Measurements from ENCODE around the gene SNCB. TPM values are rescaled to one million over a fixed set of nuclear protein-coding genes. Genes with fewer than 3 reads are reported as not detected.

Gene SNCB
- not detected in 2 replicates for total RNA-seq (2014; rRNA removed; shearing (Covaris generic))
- polyA plus RNA-seq (2016; fragmentation: Nextera tagmentation; extraction: Ambion mirVana) = not detected in 2 replicates

GRCh38 chr5:176629853-176630680 is at the start of gene SNCB, which contains the start of gene EIF4E1B:
TSS of gene SNCB (minus strand) at chr5:176630534. CDS start at chr5:176629654, 880 bp downstream.
TSS of gene EIF4E1B (plus strand) at chr5:176630675. CDS start at chr5:176642788, 12,113 bp downstream.
- Histone ChIP-seq H3K79me2 (ENCODE audit: insufficient read depth) (no peaks in the 10 kb centered on the region), H3K27ac (no peak within 1 kb of the TSS), H3F3A (ENCODE audit: insufficient read depth) (no peaks in the 10 kb centered on the region), H3K4me2 (ENCODE audit: unreplicated experiment) (peak within 1 kb of the TSS; percentile 72), H4K20me1 (ENCODE audit: insufficient read depth) (no peaks in the 10 kb centered on the region), H3K4me3 (peak within 1 kb of the TSS; percentile 67), H2AFZ (peak within 1 kb of the TSS; percentile 50; the same call in 1 of the 2 replicates), H3K9me2 (ENCODE audit: insufficient read depth) (no peaks in the 10 kb centered on the region), H3K4me1 (ENCODE audit: insufficient read depth) (no peaks in the 10 kb centered on the region), H3K27me3 (replicated peaks; ENCODE audit: insufficient read depth) (peaks cover 56% of the 10 kb centered on the region), H3K9me3 (ENCODE audit: low read depth) (no peaks in the 10 kb centered on the region), H3K36me3 (ENCODE audit: low read depth) (no peaks in the 10 kb centered on the region), H3K9ac (no peak within 1 kb of the TSS)
- in situ Hi-C loops (cut with MboI) = no loop called here
- TF ChIP-seq EZH2phosphoT487 (IDR thresholded peaks at IDR 0.05; ENCODE audit: insufficient read depth, low read depth) = no peak
- peak; percentile 71 for TF ChIP-seq EZH2 (IDR thresholded peaks at IDR 0.05; ENCODE audit: insufficient read depth, poor library complexity, severe bottlenecking)
- DNase-seq = peak; percentile 75
- WGBS, 2 experiments (ENCODE audit: low coverage in 1 of 2, low lambda C conversion rate in 2 of 2, missing lambda C conversion rate in 2 of 2) = 2% methylated on average over 67 to 90 of the region's 94 CpGs

- no peak overlapping the region for H3K4me2 ChIP-seq (ENCODE audit: unreplicated experiment)
- H3K9me2 ChIP-seq (ENCODE audit: insufficient read depth) = no peaks in the 10 kb centered on the region
- H3K9me3 ChIP-seq (ENCODE audit: low read depth) = no peaks in the 10 kb centered on the region
- peaks cover 14% of the 10 kb centered on the region; the same call in 1 of the 2 replicates for H3K4me1 ChIP-seq (ENCODE audit: insufficient read depth)
- H2AFZ ChIP-seq = 0 out of 2 replicates have a peak overlapping the region, but pooled peaks have one; percentile 45
- 26 to 45% methylated on average over 16 to 31 of the region's 31 CpGs for WGBS, 2 experiments (ENCODE audit: low coverage in 1 of 2, low lambda C conversion rate in 2 of 2, missing lambda C conversion rate in 2 of 2)
- in situ Hi-C loops (cut with MboI) = no loop called here
- no peak overlapping the region for H3K27ac ChIP-seq
- no peak for TF ChIP-seq EZH2phosphoT487 (IDR thresholded peaks at IDR 0.05; ENCODE audit: insufficient read depth, low read depth)
- no peak for TF ChIP-seq EZH2 (IDR thresholded peaks at IDR 0.05; ENCODE audit: insufficient read depth, poor library complexity, severe bottlenecking)
- no peaks in the 10 kb centered on the region for H3K36me3 ChIP-seq (ENCODE audit: low read depth)
- H3K79me2 ChIP-seq (ENCODE audit: insufficient read depth) = no peaks in the 10 kb centered on the region
- DNase-seq = peak; percentile 19
- H3K27me3 ChIP-seq (replicated peaks; ENCODE audit: insufficient read depth) = peaks cover 44% of the 10 kb centered on the region
- H4K20me1 ChIP-seq (ENCODE audit: insufficient read depth) = no peaks in the 10 kb centered on the region
- H3K4me3 ChIP-seq = no peak overlapping the region
- no peaks in the 10 kb centered on the region for H3F3A ChIP-seq (ENCODE audit: insufficient read depth)
- no peak overlapping the region for H3K9ac ChIP-seq
Measured at GRCh38 chr5:176679365-176680225, 49.3 kb upstream of the SNCB start.

- Histone ChIP-seq H3K36me3 (ENCODE audit: low read depth) (no peaks in the 10 kb centered on the region), H3K27me3 (replicated peaks; ENCODE audit: insufficient read depth) (peaks cover 37% of the 10 kb centered on the region), H3K9ac (no peak overlapping the region), H3K9me2 (ENCODE audit: insufficient read depth) (no peaks in the 10 kb centered on the region), H3K4me1 (ENCODE audit: insufficient read depth) (peaks cover 14% of the 10 kb centered on the region; the same call in 1 of the 2 replicates), H3K9me3 (ENCODE audit: low read depth) (no peaks in the 10 kb centered on the region), H4K20me1 (ENCODE audit: insufficient read depth) (no peaks in the 10 kb centered on the region), H3K4me2 (ENCODE audit: unreplicated experiment) (no peak overlapping the region), H3F3A (ENCODE audit: insufficient read depth) (no peaks in the 10 kb centered on the region), H3K79me2 (ENCODE audit: insufficient read depth) (no peaks in the 10 kb centered on the region), H2AFZ (no peak overlapping the region), H3K27ac (no peak overlapping the region), H3K4me3 (no peak overlapping the region)
- DNase-seq = no peak
- WGBS, 2 experiments (ENCODE audit: low coverage in 1 of 2, low lambda C conversion rate in 2 of 2, missing lambda C conversion rate in 2 of 2) = 93 to 96% methylated on average over 5 of the region's 5 CpGs
- TF ChIP-seq EZH2 (IDR thresholded peaks at IDR 0.05; ENCODE audit: insufficient read depth, poor library complexity, severe bottlenecking) (no peak), EZH2phosphoT487 (IDR thresholded peaks at IDR 0.05; ENCODE audit: insufficient read depth, low read depth) (no peak)
- in situ Hi-C loops (cut with MboI) = no loop called here
Measured at GRCh38 chr5:176678584-176678983, 48.2 kb upstream of the SNCB start.

Data from GM23248 (cell line).